GM12872 (cell line): ENCODE results near the gene SYNPO.

Experiments used
- TF ChIP-seq, protein P1 (sequence below): IDR thresholded peaks from 3 replicates; pipeline ENCODE4 v1.5.1; 2011; ENCODE audit warnings: low read depth, mild to moderate bottlenecking, low read length, moderate library complexity; ENCODE audit not compliant: insufficient read depth

SYNPO gene, protein sequence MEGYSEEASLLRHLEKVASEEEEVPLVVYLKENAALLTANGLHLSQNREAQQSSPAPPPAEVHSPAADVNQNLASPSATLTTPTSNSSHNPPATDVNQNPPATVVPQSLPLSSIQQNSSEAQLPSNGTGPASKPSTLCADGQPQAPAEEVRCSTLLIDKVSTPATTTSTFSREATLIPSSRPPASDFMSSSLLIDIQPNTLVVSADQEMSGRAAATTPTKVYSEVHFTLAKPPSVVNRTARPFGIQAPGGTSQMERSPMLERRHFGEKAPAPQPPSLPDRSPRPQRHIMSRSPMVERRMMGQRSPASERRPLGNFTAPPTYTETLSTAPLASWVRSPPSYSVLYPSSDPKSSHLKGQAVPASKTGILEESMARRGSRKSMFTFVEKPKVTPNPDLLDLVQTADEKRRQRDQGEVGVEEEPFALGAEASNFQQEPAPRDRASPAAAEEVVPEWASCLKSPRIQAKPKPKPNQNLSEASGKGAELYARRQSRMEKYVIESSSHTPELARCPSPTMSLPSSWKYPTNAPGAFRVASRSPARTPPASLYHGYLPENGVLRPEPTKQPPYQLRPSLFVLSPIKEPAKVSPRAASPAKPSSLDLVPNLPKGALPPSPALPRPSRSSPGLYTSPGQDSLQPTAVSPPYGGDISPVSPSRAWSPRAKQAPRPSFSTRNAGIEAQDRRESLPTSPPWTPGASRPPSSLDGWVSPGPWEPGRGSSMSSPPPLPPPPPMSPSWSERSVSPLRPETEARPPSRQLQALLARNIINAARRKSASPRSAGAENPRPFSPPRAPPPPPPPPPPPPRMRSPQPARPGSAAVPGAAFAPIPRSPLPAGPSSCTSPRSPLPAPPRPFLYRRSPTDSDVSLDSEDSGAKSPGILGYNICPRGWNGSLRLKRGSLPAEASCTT

DNA sequence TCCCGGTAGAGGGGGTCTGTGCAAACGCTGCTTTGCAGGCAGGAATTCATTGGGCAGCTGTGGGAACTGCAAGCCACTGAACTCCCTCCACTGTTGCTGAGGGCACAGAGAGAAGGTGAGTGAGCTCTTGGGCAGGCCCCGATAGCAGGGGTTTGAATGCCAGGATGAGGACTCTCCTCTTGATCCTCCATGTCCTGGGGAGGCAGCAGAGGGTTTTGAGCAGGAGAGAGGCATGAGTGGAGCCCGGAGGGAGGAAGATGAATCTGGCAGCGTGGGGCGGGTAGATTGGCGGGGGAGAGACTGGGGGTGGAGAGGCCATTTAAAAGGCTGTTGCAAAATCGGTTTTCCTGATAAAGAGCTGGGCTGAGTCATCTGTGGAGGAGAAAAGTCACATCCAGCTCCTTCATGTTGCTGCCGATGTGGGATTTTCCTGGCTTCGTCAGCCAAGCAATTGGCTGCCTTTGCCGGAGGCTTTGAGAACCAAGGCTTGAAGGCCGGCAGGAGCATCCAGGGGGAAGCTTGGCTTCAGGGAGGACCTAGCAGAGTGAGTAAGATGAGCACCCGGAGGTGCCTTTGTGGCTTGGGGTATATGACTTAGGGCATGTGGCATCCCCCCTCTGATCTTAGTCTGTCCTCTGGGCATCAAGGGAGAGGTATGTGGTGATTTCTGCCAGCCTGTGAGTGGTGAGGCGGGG lies at the start of gene SYNPO:
Gene SYNPO, plus strand, starts transcription at position 350 of the 695 bp plus-strand sequence. CDS start 7,616 bp downstream, outside the sequence.
- TF ChIP-seq, protein P1, sequence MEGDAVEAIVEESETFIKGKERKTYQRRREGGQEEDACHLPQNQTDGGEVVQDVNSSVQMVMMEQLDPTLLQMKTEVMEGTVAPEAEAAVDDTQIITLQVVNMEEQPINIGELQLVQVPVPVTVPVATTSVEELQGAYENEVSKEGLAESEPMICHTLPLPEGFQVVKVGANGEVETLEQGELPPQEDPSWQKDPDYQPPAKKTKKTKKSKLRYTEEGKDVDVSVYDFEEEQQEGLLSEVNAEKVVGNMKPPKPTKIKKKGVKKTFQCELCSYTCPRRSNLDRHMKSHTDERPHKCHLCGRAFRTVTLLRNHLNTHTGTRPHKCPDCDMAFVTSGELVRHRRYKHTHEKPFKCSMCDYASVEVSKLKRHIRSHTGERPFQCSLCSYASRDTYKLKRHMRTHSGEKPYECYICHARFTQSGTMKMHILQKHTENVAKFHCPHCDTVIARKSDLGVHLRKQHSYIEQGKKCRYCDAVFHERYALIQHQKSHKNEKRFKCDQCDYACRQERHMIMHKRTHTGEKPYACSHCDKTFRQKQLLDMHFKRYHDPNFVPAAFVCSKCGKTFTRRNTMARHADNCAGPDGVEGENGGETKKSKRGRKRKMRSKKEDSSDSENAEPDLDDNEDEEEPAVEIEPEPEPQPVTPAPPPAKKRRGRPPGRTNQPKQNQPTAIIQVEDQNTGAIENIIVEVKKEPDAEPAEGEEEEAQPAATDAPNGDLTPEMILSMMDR = no peak

DNA sequence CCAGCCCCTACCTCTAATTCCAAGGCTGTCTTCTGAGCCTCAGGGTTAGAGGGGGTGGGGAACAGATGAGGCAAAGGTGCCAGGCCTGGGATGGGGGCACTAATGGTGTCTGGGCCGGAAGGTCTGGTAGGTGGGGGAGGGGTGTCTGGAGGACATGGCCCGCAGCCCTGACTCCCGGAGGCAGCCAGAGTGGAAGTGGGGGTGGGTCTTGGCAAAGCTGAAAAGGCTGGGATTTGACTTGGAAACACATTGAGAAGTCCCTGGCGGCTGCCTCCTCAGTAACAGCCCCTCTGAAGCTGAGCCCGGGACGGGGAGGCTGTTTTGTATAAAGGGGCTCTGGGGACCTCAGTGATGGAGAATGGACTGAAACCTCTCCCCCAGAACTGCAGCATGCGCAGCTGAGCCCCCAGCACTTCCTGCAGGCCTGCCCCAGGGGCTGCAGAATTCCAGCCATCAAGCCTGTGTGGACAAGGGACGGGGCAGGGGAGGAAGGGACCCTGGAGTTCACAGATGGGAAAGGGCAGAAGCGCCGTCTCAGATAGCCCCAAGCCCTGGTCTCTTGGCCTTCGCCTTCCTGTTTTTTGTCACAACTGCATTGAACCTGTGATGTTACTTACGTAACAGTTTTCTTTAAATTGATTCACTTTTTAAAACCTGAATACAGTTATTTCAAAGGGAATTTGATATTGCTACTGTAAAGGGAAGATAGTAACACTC lies 49.3 kb upstream of the SYNPO start:
- TF ChIP-seq, protein P1 = no peak

DNA sequence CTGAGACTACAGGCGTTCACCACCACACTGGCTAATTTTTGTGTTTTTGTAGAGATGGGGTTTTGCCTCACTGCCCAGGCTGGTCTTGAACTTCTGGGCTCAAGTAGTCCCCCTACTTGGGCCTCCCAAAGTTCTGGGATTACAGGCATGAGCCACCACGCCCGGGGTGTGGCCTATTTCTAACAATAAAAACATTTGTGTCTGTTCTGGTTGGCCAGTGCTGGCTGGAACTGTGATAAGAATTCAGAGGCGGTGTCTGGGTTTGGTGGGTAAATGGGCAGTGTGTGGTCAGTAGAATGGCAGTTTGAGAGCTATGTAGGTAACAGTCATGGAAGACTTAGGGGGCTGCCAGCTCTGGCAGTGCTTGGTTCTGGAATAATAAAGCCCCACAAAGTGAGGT lies 46.9 kb upstream of the SYNPO start:
- TF ChIP-seq, protein P1 = no peak

DNA sequence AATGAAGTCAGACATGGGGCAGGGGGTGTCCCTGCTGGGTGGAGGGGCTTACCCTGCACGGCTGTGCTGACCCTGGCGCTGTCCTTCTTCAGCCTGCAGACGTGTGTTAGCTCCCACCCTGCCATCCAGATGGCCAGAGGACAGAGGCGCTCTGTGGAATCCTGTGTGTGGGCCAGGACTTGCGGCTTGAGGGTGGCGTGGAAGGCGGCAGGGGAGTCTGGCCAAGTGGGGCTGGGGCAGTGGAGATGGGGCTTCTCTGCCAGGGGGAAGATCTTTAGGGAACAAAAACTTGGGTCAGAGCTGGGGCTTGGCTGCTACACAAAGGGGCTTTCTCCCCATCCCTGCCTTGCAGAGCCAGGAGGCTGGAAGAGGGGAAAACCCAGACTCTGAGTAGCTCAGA lies 46.5 kb upstream of the SYNPO start:
- TF ChIP-seq, protein P1 = no peak

DNA sequence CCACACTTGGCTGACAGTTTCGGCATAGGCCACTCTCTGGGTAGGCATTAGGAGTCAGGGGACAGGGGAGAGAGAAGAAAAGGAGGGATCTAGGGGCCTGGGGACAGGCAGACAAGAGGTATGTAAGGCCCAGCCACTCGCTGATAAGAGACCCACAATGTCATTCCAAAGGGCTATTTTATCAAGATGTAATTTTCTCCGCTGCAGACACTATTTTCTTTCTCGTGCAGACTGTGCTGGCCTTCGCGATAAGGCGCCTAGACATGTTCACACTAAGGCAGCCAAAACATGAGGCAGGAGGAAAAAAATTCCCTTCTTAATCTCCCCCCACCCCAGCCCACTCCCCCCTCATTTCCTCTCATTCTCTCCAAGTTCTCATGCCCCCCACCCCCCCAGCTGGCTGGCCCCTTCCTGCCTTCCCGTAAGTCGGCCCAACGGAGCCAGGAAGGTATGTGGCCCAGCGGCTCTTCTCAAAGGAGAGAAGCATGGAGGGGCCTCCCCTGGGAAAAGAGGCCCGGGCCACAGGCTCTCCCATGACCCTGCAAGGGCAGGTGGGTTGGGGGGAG lies 44.9 kb upstream of the SYNPO start:
- TF ChIP-seq, protein P1 = no peak

DNA sequence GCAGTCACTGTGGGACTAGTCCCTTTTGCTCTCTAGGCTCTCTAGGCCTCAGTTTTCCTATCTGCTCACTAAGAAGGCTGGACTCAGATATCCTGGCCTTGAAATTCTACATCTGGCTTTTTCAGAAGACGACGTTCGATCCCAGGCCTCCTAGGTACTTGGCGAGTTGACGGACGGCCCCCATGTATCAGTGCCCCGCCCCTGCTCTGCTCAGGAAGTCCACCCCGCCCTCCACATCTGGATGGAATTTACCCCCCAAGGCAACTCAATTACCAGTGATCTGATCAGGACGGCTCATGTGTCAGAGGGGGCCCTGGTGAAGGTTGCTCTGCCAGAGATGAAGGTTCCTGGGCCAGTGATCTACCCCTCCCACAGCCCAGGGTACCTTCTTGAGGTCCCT lies 44.1 kb upstream of the SYNPO start:
- TF ChIP-seq, protein P1 = no peak
